Measurements from ENCODE around the gene ATOH7. TPM values are rescaled to one million over a fixed set of nuclear protein-coding genes. Genes with fewer than 3 reads are reported as not detected.

ATOH7 gene
- total RNA-seq, 2 experiments from 2014 or later: 0.21 to 0.57 TPM

DNA sequence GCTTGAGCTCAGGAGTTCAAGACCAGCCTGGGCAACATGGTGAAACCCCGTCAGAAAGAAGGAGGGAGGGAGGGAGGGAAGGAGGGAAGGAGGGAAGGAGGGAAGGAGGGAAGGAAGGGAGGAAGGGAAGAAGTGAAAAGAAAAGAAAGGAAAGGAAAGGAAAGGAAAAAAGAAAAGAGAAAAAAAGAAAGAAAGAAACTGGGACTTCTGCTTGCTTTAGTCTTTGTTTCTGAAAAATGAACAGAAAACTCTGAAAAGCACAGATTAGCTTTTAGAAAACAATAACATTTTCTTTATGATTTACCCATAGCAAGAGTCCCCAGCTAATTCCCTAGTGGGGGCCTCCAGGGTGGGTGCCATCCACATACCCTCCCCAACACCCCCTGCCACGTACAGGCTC lies 46.8 kb downstream of the ATOH7 start:
- Histone ChIP-seq H3K4me3 (ENCODE audit: low read depth, low read length, poor library complexity, severe bottlenecking) (no peak overlapping the region), H3K9me2 (ENCODE audit: insufficient read depth, low read length) (no peaks in the 10 kb centered on the region), H4K20me1 (ENCODE audit: insufficient read depth, low read length) (no peaks in the 10 kb centered on the region), H3K36me3 (ENCODE audit: insufficient read depth, low read length) (no peaks in the 10 kb centered on the region), H3K79me2 (ENCODE audit: insufficient read depth, low read depth, low read length) (no peaks in the 10 kb centered on the region), H3K4me1 (ENCODE audit: insufficient read depth, low read length, poor library complexity, severe bottlenecking) (no peaks in the 10 kb centered on the region), H3K27ac (ENCODE audit: low read depth, low read length, poor library complexity, severe bottlenecking) (no peak overlapping the region), H2AFZ (ENCODE audit: low read length) (no peak overlapping the region), H3K9me3 (ENCODE audit: low read length) (no peaks in the 10 kb centered on the region), H3K4me2 (ENCODE audit: low read length) (no peak overlapping the region)
- no TSS peak for BruUV-seq (replicated peaks)
- ChIA-PET POLR2A (no interaction called here), CTCF (ENCODE audit: unreplicated experiment) (no interaction called here)
- no peak for DNase-seq (ENCODE audit: low spot score)
- intact Hi-C loops (cut with micrococcal nuclease; ENCODE audit: unreplicated experiment): no loop called here
- TF ChIP-seq, protein P1, sequence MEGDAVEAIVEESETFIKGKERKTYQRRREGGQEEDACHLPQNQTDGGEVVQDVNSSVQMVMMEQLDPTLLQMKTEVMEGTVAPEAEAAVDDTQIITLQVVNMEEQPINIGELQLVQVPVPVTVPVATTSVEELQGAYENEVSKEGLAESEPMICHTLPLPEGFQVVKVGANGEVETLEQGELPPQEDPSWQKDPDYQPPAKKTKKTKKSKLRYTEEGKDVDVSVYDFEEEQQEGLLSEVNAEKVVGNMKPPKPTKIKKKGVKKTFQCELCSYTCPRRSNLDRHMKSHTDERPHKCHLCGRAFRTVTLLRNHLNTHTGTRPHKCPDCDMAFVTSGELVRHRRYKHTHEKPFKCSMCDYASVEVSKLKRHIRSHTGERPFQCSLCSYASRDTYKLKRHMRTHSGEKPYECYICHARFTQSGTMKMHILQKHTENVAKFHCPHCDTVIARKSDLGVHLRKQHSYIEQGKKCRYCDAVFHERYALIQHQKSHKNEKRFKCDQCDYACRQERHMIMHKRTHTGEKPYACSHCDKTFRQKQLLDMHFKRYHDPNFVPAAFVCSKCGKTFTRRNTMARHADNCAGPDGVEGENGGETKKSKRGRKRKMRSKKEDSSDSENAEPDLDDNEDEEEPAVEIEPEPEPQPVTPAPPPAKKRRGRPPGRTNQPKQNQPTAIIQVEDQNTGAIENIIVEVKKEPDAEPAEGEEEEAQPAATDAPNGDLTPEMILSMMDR (conservative IDR thresholded peaks at IDR 0.05; ENCODE audit: low read length): no peak
- no peak for TF ChIP-seq EZH2phosphoT487 (IDR thresholded peaks at IDR 0.05; ENCODE audit: borderline replicate concordance, low read depth, low read length)

GRCh38 chr10:68184546-68184945 lies 47.4 kb downstream of the ATOH7 start:
- no peak for DNase-seq (ENCODE audit: low spot score)
- H3K36me3 ChIP-seq (ENCODE audit: insufficient read depth, low read length): no peaks in the 10 kb centered on the region
- TF ChIP-seq EZH2phosphoT487 (IDR thresholded peaks at IDR 0.05; ENCODE audit: borderline replicate concordance, low read depth, low read length): no peak
- TF ChIP-seq, protein P1 (conservative IDR thresholded peaks at IDR 0.05; ENCODE audit: low read length): no peak
- no peak overlapping the region for H3K27ac ChIP-seq (ENCODE audit: low read depth, low read length, poor library complexity, severe bottlenecking)
- no peaks in the 10 kb centered on the region for H3K9me3 ChIP-seq (ENCODE audit: low read length)
- no peak overlapping the region for H2AFZ ChIP-seq (ENCODE audit: low read length)
- H3K4me3 ChIP-seq (ENCODE audit: low read depth, low read length, poor library complexity, severe bottlenecking): no peak overlapping the region
- H3K4me1 ChIP-seq (ENCODE audit: insufficient read depth, low read length, poor library complexity, severe bottlenecking): no peaks in the 10 kb centered on the region
- CTCF ChIA-PET (ENCODE audit: unreplicated experiment): no interaction called here
- POLR2A ChIA-PET: no interaction called here
- H3K9me2 ChIP-seq (ENCODE audit: insufficient read depth, low read length): no peaks in the 10 kb centered on the region
- intact Hi-C loops (cut with micrococcal nuclease; ENCODE audit: unreplicated experiment): no loop called here
- no peak overlapping the region for H3K4me2 ChIP-seq (ENCODE audit: low read length)
- no TSS peak for BruUV-seq (replicated peaks)
- no peaks in the 10 kb centered on the region for H3K79me2 ChIP-seq (ENCODE audit: insufficient read depth, low read depth, low read length)
- H4K20me1 ChIP-seq (ENCODE audit: insufficient read depth, low read length): no peaks in the 10 kb centered on the region

Other genes starting within 250 kb of the ATOH7 start
- gene HERC4, start 156.8 kb downstream of the ATOH7 start, total RNA-seq (2014; rRNA removed; shearing (Covaris generic)): 34.2 and 36.1 TPM in 2 replicates
- 72.6 and 77.4 TPM in 2 replicates for gene HERC4, start 156.8 kb downstream of the ATOH7 start, total RNA-seq (2022)
- gene MYPN, start 122.6 kb downstream of the ATOH7 start, total RNA-seq (2014; rRNA removed; shearing (Covaris generic)): 0.06 TPM in 1 of 2 replicates, not detected in the other
- gene MYPN, start 122.6 kb downstream of the ATOH7 start, total RNA-seq (2022): not detected in 2 replicates
- gene HNRNPH3, start 100.0 kb upstream of the ATOH7 start, total RNA-seq (2014; rRNA removed; shearing (Covaris generic)): 30.8 and 69.2 TPM in 2 replicates
- gene HNRNPH3, start 100.0 kb upstream of the ATOH7 start, total RNA-seq (2022): 241 and 261 TPM in 2 replicates
- gene PBLD, start 100.8 kb upstream of the ATOH7 start, total RNA-seq (2014; rRNA removed; shearing (Covaris generic)): 2.5 and 3.1 TPM in 2 replicates
- 5.9 and 8.0 TPM in 2 replicates for gene PBLD, start 100.8 kb upstream of the ATOH7 start, total RNA-seq (2022)
- 16.6 and 17.4 TPM in 2 replicates for gene RUFY2, start 175.2 kb upstream of the ATOH7 start, total RNA-seq (2014; rRNA removed; shearing (Covaris generic))
- gene RUFY2, start 175.2 kb upstream of the ATOH7 start, total RNA-seq (2022): 16.3 and 23.0 TPM in 2 replicates
- 35.9 and 42.1 TPM in 2 replicates for gene DNA2, start 239.9 kb upstream of the ATOH7 start, total RNA-seq (2014; rRNA removed; shearing (Covaris generic))
- gene DNA2, start 239.9 kb upstream of the ATOH7 start, total RNA-seq (2022): 51.2 and 60.7 TPM in 2 replicates